OCI-LY1 (cell line): ENCODE data around the gene MN1.

ENCODE experiments used
- H2AFZ ChIP-seq: fragments of 200-600 bp; sonication (generic), shearing (Covaris generic); 2 replicates; pipeline ENCODE4 v1.6.0; 2014; ENCODE audit warnings: antibody characterized with exemption, mild to moderate bottlenecking, low read length
- H3F3A ChIP-seq: fragments of 200-600 bp; sonication (generic), shearing (Covaris generic); 2 replicates; pipeline ENCODE4 v1.6.0; 2014; ENCODE audit warnings: mild to moderate bottlenecking, antibody characterized with exemption, low read length, moderate library complexity; ENCODE audit not compliant: insufficient read depth
- H3K27ac ChIP-seq: fragments of 200-600 bp; sonication (generic); 2 replicates; pipeline ENCODE4 v1.5.1; 2014; ENCODE audit warnings: low read length, mixed run types, mild to moderate bottlenecking, low read depth; ENCODE audit not compliant: poor library complexity, severe bottlenecking
- H3K27me3 ChIP-seq: fragments of 200-600 bp; sonication (generic); 2 replicates; pipeline ENCODE4 v1.6.0; 2014; ENCODE audit warnings: antibody characterized with exemption, mild to moderate bottlenecking, low read length, moderate library complexity; ENCODE audit not compliant: insufficient read depth
- H3K36me3 ChIP-seq: fragments of 200-600 bp; sonication (generic); 2 replicates; pipeline ENCODE4 v1.6.1; 2014; ENCODE audit warnings: mild to moderate bottlenecking, antibody characterized with exemption, low read length, moderate library complexity, mixed read lengths; ENCODE audit not compliant: insufficient read depth
- H3K4me1 ChIP-seq: fragments of 200-600 bp; sonication (generic); 2 replicates; pipeline ENCODE4 v1.5.1; 2014; ENCODE audit warnings: mild to moderate bottlenecking, low read length, moderate library complexity; ENCODE audit not compliant: insufficient read depth, severe bottlenecking
- H3K4me2 ChIP-seq: fragments of 200-600 bp; sonication (generic), shearing (Covaris generic); 2 replicates; pipeline ENCODE4 v1.6.1; 2014; ENCODE audit warnings: low read length
- H3K4me3 ChIP-seq: fragments of 200-600 bp; sonication (generic); 2 replicates; pipeline ENCODE4 v1.5.1; 2014; ENCODE audit warnings: low read length, low read depth, mild to moderate bottlenecking, mixed read lengths; ENCODE audit not compliant: poor library complexity, severe bottlenecking
- H3K79me2 ChIP-seq: fragments of 200-600 bp; shearing (Covaris generic); 2 replicates; pipeline ENCODE4 v1.6.1; 2016; ENCODE audit warnings: mixed run types, low read length, mixed read lengths; ENCODE audit not compliant: insufficient read depth
- H3K9ac ChIP-seq: fragments of 200-600 bp; sonication (generic), shearing (Covaris generic); 2 replicates; pipeline ENCODE4 v1.6.1; 2014; ENCODE audit warnings: mild to moderate bottlenecking, low read length, mixed read lengths
- H3K9me2 ChIP-seq: fragments of 200-600 bp; sonication (generic), shearing (Covaris generic); 2 replicates; pipeline ENCODE4 v1.6.1; 2014; ENCODE audit warnings: low read depth, mild to moderate bottlenecking, low read length, mixed read lengths
- H3K9me3 ChIP-seq: fragments of 200-600 bp; shearing (Covaris generic); 2 replicates; pipeline ENCODE4 v1.6.1; 2014; ENCODE audit warnings: low read length, mixed read lengths
- H4K20me1 ChIP-seq: fragments of 200-600 bp; sonication (generic), shearing (Covaris generic); 2 replicates; pipeline ENCODE4 v1.6.0; 2016; ENCODE audit warnings: mild to moderate bottlenecking, low read length; ENCODE audit not compliant: insufficient read depth
- EZH2 ChIP-seq: fragments of 200-600 bp; sonication (generic), shearing (Covaris generic); IDR thresholded peaks from 2 replicates; pipeline ENCODE4 v1.8.0; 2017; ENCODE audit warnings: borderline replicate concordance, mixed run types, mild to moderate bottlenecking, antibody characterized with exemption, low read length, moderate library complexity, mixed read lengths
- TF ChIP-seq, protein P1 (sequence below): fragments of 200-600 bp; sonication (generic), shearing (Covaris generic); IDR thresholded peaks from 2 replicates; pipeline ENCODE4 v1.5.1; 2017; ENCODE audit warnings: mild to moderate bottlenecking, antibody characterized with exemption, low read length, moderate library complexity, mixed read lengths

MN1 gene

DNA sequence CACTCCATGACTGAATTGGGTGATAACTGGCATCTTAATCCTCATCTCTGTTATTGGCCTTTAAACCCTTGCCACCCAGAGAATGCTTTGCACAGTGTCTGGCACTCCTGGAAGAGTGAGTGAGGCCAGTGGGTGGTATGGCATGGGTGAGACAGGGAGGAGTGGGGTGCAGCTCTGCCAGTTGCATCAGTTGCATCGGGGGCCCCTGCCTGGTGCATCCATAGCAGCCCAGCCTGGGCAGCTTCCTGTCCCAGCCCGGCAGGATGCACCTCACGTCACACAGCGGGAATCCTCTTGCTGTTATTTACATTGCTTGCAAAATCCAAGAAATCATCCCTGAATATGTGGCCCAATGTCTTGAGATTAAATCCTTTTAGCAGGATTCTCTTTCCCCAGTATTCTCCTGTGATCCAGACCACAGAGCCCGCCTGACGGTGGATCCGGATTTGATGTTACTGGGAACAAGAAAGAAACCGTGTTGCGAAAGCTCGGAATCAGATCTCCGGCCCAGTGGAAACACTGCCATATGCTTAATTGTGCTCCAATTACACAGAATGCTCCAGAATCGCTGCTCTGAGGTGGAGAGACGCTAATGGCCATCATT lies 37.6 kb upstream of the MN1 start:
- no peak overlapping the region for H3K4me3 ChIP-seq
- peaks cover 4% of the 10 kb centered on the region; the same call in 1 of the 2 replicates for H3K9me3 ChIP-seq
- no peaks in the 10 kb centered on the region for H4K20me1 ChIP-seq
- no peak overlapping the region for H3K27ac ChIP-seq
- no peaks in the 10 kb centered on the region for H3F3A ChIP-seq
- H3K79me2 ChIP-seq = no peaks in the 10 kb centered on the region
- H3K9me2 ChIP-seq = no peaks in the 10 kb centered on the region
- H3K27me3 ChIP-seq = no peaks in the 10 kb centered on the region
- H2AFZ ChIP-seq = no peak overlapping the region
- TF ChIP-seq, protein P1, sequence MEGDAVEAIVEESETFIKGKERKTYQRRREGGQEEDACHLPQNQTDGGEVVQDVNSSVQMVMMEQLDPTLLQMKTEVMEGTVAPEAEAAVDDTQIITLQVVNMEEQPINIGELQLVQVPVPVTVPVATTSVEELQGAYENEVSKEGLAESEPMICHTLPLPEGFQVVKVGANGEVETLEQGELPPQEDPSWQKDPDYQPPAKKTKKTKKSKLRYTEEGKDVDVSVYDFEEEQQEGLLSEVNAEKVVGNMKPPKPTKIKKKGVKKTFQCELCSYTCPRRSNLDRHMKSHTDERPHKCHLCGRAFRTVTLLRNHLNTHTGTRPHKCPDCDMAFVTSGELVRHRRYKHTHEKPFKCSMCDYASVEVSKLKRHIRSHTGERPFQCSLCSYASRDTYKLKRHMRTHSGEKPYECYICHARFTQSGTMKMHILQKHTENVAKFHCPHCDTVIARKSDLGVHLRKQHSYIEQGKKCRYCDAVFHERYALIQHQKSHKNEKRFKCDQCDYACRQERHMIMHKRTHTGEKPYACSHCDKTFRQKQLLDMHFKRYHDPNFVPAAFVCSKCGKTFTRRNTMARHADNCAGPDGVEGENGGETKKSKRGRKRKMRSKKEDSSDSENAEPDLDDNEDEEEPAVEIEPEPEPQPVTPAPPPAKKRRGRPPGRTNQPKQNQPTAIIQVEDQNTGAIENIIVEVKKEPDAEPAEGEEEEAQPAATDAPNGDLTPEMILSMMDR = no peak
- TF ChIP-seq EZH2 = no peak
- H3K9ac ChIP-seq = no peak overlapping the region
- H3K4me2 ChIP-seq = no peak overlapping the region
- H3K36me3 ChIP-seq = no peaks in the 10 kb centered on the region
- H3K4me1 ChIP-seq = no peaks in the 10 kb centered on the region

DNA sequence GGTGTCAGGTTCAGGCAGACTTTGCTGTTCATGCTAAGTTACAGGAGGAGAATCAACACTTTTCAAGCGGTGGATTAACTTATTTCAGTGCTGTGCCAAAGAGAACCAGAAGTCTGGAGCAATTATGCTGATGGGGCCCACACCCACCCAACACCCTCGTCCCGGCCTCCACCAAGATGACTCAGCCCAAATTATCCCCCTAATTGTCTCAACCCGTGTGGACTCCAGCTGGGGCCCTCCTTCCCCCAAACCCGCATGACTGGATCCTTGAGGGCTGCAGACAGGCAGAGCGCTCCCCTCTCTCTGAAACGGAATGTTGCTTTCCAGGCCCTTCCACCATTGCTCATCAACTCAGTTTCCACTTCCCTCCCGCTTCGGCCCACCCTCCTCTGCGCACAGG lies 34.6 kb upstream of the MN1 start:
- no peak for TF ChIP-seq EZH2
- TF ChIP-seq, protein P1 = no peak
- Histone ChIP-seq H3K27me3 (peaks cover 3% of the 10 kb centered on the region; the same call in 1 of the 2 replicates), H3F3A (no peaks in the 10 kb centered on the region), H3K9me3 (peaks cover 4% of the 10 kb centered on the region; the same call in 1 of the 2 replicates), H3K4me2 (no peak overlapping the region), H3K27ac (no peak overlapping the region), H3K4me3 (no peak overlapping the region), H3K36me3 (no peaks in the 10 kb centered on the region), H2AFZ (no peak overlapping the region), H3K79me2 (no peaks in the 10 kb centered on the region), H4K20me1 (no peaks in the 10 kb centered on the region), H3K9me2 (no peaks in the 10 kb centered on the region), H3K4me1 (no peaks in the 10 kb centered on the region), H3K9ac (no peak overlapping the region)

DNA sequence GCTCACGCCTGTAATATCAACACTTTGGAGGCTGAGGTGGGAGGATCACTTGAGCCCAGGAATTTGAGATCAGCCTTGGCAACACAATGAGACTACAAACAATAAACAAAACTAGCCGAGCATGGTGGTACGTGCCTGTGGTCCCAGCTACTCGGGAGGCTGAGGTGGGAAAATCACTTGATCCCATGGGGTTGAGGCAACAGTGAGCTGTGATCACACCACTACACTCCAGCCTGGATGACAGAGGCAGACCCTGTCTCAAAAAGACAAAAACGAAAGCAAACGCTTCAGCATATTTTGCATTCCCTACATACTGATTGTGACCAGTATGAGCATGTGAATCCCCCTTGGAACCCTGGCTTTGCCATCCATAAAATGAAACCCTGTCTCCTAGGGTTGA lies 33.9 kb upstream of the MN1 start:
- Histone ChIP-seq H3F3A (no peaks in the 10 kb centered on the region), H3K4me1 (no peaks in the 10 kb centered on the region), H4K20me1 (no peaks in the 10 kb centered on the region), H2AFZ (no peak overlapping the region), H3K9me3 (peaks cover 4% of the 10 kb centered on the region; the same call in 1 of the 2 replicates), H3K4me3 (no peak overlapping the region), H3K9ac (no peak overlapping the region), H3K27me3 (peaks cover 3% of the 10 kb centered on the region; the same call in 1 of the 2 replicates), H3K9me2 (no peaks in the 10 kb centered on the region), H3K36me3 (no peaks in the 10 kb centered on the region), H3K79me2 (no peaks in the 10 kb centered on the region), H3K4me2 (no peak overlapping the region), H3K27ac (no peak overlapping the region)
- TF ChIP-seq, protein P1 = no peak
- TF ChIP-seq EZH2 = no peak
